ENCODE measurements around the gene TINAG. TPM values are rescaled to one million over a fixed set of nuclear protein-coding genes. Genes with fewer than 3 reads are reported as not detected.

TINAG gene
- total and polyA plus RNA-seq, 10 of the 15 experiments (the other 5 are each of a cell fraction or from before 2014, with no cell fraction given) = 0.26 to 7.7 (median 0.95) TPM

GRCh38 chr6:54320871-54321270 lies 12.6 kb downstream of the TINAG start:
- ChIA-PET CTCF (interaction anchor here (0.7 kb wide), 1 partner anchor 8 kb away, joined by 3 read pairs; no protein-coding TSS in a partner anchor), RAD21 (ENCODE audit: unreplicated experiment) (no interaction called here), POLR2A (no interaction called here), SMC1A (ENCODE audit: uncharacterized antibody, unreplicated experiment) (no interaction called here)
- no peak overlapping the region for H2AFZ ChIP-seq (ENCODE audit: control insufficient read depth, low read depth, low read length)
- H3K4me1 ChIP-seq (ENCODE audit: control insufficient read depth, insufficient read depth, low read length) = no peaks in the 10 kb centered on the region
- no peaks in the 10 kb centered on the region for H3K36me3 ChIP-seq (ENCODE audit: control insufficient read depth in 2 of 2, insufficient read depth in 2 of 2, low read length in 1 of 2)
- FAIRE-seq (no peak), ATAC-seq (no peak), DNase-seq (ENCODE audit: low read depth, low spot score) (no peak)
- no peaks in the 10 kb centered on the region for H4K20me1 ChIP-seq (ENCODE audit: control insufficient read depth, insufficient read depth)
- no peak overlapping the region for H3K27ac ChIP-seq (ENCODE audit: control insufficient read depth, insufficient read depth)
- no peak overlapping the region for H3K4me3 ChIP-seq
- intact Hi-C loops (cut with micrococcal nuclease; ENCODE audit: unreplicated experiment) = no loop called here
- no peaks in the 10 kb centered on the region for H3K9me3 ChIP-seq (replicated peaks; ENCODE audit: control insufficient read depth, insufficient read depth, low read length)
- H3K79me2 ChIP-seq (ENCODE audit: control insufficient read depth, insufficient read depth, low read length) = no peaks in the 10 kb centered on the region
- H3K4me2 ChIP-seq (ENCODE audit: control insufficient read depth, insufficient read depth) = no peak overlapping the region
- H3K27me3 ChIP-seq (replicated peaks in 1 of 2; ENCODE audit: control insufficient read depth in 2 of 2, insufficient read depth in 2 of 2, low read length in 1 of 2) = no peaks in the 10 kb centered on the region
- H3K9ac ChIP-seq (ENCODE audit: control insufficient read depth, insufficient read depth, low read length) = no peak overlapping the region
- 0% methylated on average over 1 of the region's 1 CpG for WGBS (ENCODE audit: insufficient coverage, insufficient replicate concordance, low lambda C conversion rate, missing lambda C conversion rate)
- TF ChIP-seq NKRF (conservative IDR thresholded peaks at IDR 0.05) (no peak), ASH2L (IDR thresholded peaks at IDR 0.05; ENCODE audit: borderline replicate concordance, low read depth) (no peak), IRF5 (IDR thresholded peaks at IDR 0.05; ENCODE audit: borderline replicate concordance) (no peak), RUNX3 (IDR thresholded peaks at IDR 0.05; ENCODE audit: low read length) (no peak), ZNF217 (IDR thresholded peaks at IDR 0.05) (no peak), BMI1 (IDR thresholded peaks at IDR 0.05; ENCODE audit: borderline replicate concordance) (no peak), BCLAF1 (IDR thresholded peaks at IDR 0.05) (no peak), HDGF (IDR thresholded peaks at IDR 0.05) (no peak), IKZF1 (conservative IDR thresholded peaks at IDR 0.05) (no peak)
- no TSS peak for BruUV-seq (replicated peaks)
- in situ Hi-C loops (cut with MboI) = no loop called here
